ENCODE measurements around the gene TSHR.
"Not testable (repeated sequence)": the region's sequence is repeated elsewhere in the genome, so short reads cannot be mapped to it uniquely, and the experiment has no call there.

TSHR gene

GRCh38 chr14:81001447-81001846, 46.0 kb downstream of the TSHR start:
- DNase-seq, result no peak

GRCh38 chr14:81004575-81004974, 49.2 kb downstream of the TSHR start:
- no peak for DNase-seq

- no peak for DNase-seq
Observed at GRCh38 chr14:81005540-81006228, 50.3 kb downstream of the TSHR start.

- DNase-seq, result no peak
Observed at GRCh38 chr14:81006266-81006665, 50.8 kb downstream of the TSHR start.

- DNase-seq, result no peak
Observed at GRCh38 chr14:81007131-81007530, 51.7 kb downstream of the TSHR start.

GRCh38 chr14:81009346-81009745, 53.9 kb downstream of the TSHR start:
- no peak for DNase-seq

GRCh38 chr14:81018251-81018650, 62.8 kb downstream of the TSHR start:
- no peak for DNase-seq

- DNase-seq, result no peak
Observed at GRCh38 chr14:81018684-81019083, 63.3 kb downstream of the TSHR start.

- not testable (repeated sequence) for DNase-seq
Observed at GRCh38 chr14:81019113-81019512, 63.7 kb downstream of the TSHR start.

GRCh38 chr14:81023095-81023710, 67.8 kb downstream of the TSHR start:
- DNase-seq, result no peak

GRCh38 chr14:81028461-81028860, 73.0 kb downstream of the TSHR start:
- DNase-seq, result no peak

GRCh38 chr14:81031488-81031887, 76.1 kb downstream of the TSHR start:
- no peak for DNase-seq

- no peak for DNase-seq
Observed at GRCh38 chr14:81033698-81034240, 78.3 kb downstream of the TSHR start.

- no peak for DNase-seq
Observed at GRCh38 chr14:81042438-81042837, 87.0 kb downstream of the TSHR start.

GRCh38 chr14:81051547-81051946, 96.1 kb downstream of the TSHR start:
- no peak for DNase-seq

- DNase-seq, result not testable (repeated sequence)
Observed at GRCh38 chr14:81054057-81054456, 98.6 kb downstream of the TSHR start.

- DNase-seq, result no peak
Observed at GRCh38 chr14:81055971-81056370, 100.5 kb downstream of the TSHR start.

GRCh38 chr14:81062380-81062779, 107.0 kb downstream of the TSHR start:
- no peak for DNase-seq

GRCh38 chr14:81062816-81063215, 107.4 kb downstream of the TSHR start:
- DNase-seq, result no peak

GRCh38 chr14:81066672-81067071, 111.3 kb downstream of the TSHR start:
- DNase-seq, result no peak

- no peak for DNase-seq
Observed at GRCh38 chr14:81067156-81067555, 111.7 kb downstream of the TSHR start.

- no peak for DNase-seq
Observed at GRCh38 chr14:81068176-81068782, 112.9 kb downstream of the TSHR start.

- no peak for DNase-seq
Observed at GRCh38 chr14:81070511-81070910, 115.1 kb downstream of the TSHR start.

GRCh38 chr14:81085596-81085995, 130.2 kb downstream of the TSHR start:
- no peak for DNase-seq
